H1 (cell line): ENCODE results near the gene CCDC63. TPM values are rescaled to one million over a fixed set of nuclear protein-coding genes. Genes with fewer than 3 reads are reported as not detected.

ENCODE experiments used
- CTCF ChIA-PET: fragments of 300-600 bp; sonication (Branson Sonifier 250); formaldehyde crosslinking; loops from one replicate; lab custom pipeline; 2021; ENCODE audit not compliant: partially characterized antibody; lab: Charles Lee
- POLR2A ChIA-PET: fragments of 300-600 bp; sonication (Branson Sonifier 250); formaldehyde crosslinking; loops from one replicate; lab custom pipeline; 2021; ENCODE audit warnings: inconsistent platforms; ENCODE audit not compliant: partially characterized antibody; lab: Charles Lee
- DNase-seq, 2 experiments: peaks; one replicate each; pipeline versions ENCODE4 v3.0.0 to v3.0.0-alpha.2; 2010 to 2022; ENCODE audit warnings: low spot score in 2 of 2, low read depth in 1 of 2, mixed read lengths in 1 of 2
- FAIRE-seq: peaks from 2 replicates; lab custom pipeline; 2011; peaks lifted over from hg19 to GRCh38; lab: Jason Lieb, UNC
- H2AFZ ChIP-seq: 2 replicates; pipeline ENCODE4 v1.8.1; 2012; ENCODE audit warnings: low read length, inconsistent platforms
- H2AK5ac ChIP-seq: 2 replicates; pipeline ENCODE4 v1.6.1; 2013; ENCODE audit warnings: low read depth, low read length
- H2BK120ac ChIP-seq: replicated peaks from 2 replicates; pipeline ENCODE3; 2013; ENCODE audit warnings: low read depth, low read length, inconsistent platforms
- H2BK12ac ChIP-seq: 2 replicates; pipeline ENCODE4 v1.6.1; 2013; ENCODE audit warnings: low read depth, low read length
- H2BK15ac ChIP-seq: 2 replicates; pipeline ENCODE4 v1.6.1; 2013; ENCODE audit warnings: low read length
- H2BK20ac ChIP-seq: 2 replicates; pipeline ENCODE4 v1.6.1; 2013; ENCODE audit warnings: low read length
- H2BK5ac ChIP-seq: 2 replicates; pipeline ENCODE4 v1.6.1; 2013; ENCODE audit warnings: low read depth, low read length
- H3K14ac ChIP-seq: 2 replicates; pipeline ENCODE4 v1.6.1; 2013; ENCODE audit warnings: inconsistent platforms; ENCODE audit not compliant: insufficient read length
- H3K18ac ChIP-seq: 2 replicates; pipeline ENCODE4 v1.6.1; 2013; ENCODE audit warnings: low read length; ENCODE audit errors: extremely low read depth
- H3K23ac ChIP-seq: 2 replicates; pipeline ENCODE4 v1.6.1; 2013; ENCODE audit warnings: inconsistent platforms; ENCODE audit not compliant: insufficient read length
- H3K23me2 ChIP-seq: 2 replicates; pipeline ENCODE4 v1.6.1; 2013; ENCODE audit warnings: low read depth, low read length
- H3K27ac ChIP-seq: 2 replicates; pipeline ENCODE4 v1.6.1; 2011; ENCODE audit warnings: low read depth, low read length, inconsistent platforms
- H3K27me3 ChIP-seq, 4 experiments: replicated peaks in 1 of 4; 1 replicate in 1 of 4; 2 replicates in 3 of 4; pipeline versions ENCODE4 v1.6.1 to v1.8.1; 2011 to 2013; ENCODE audit warnings: low read length in 3 of 4, mild to moderate bottlenecking in 3 of 4, inconsistent platforms in 2 of 4, mixed read lengths in 2 of 4, moderate library complexity in 1 of 4; ENCODE audit not compliant: control insufficient read depth in 3 of 4, insufficient read depth in 3 of 4; ENCODE audit errors: extremely low read depth in 1 of 4
- H3K36me3 ChIP-seq, 4 experiments: 2 replicates each; pipeline versions ENCODE4 v1.6.1 to v1.8.1; 2011 to 2013; ENCODE audit warnings: mild to moderate bottlenecking in 4 of 4, low read length in 3 of 4, moderate library complexity in 2 of 4, control low read depth in 1 of 4, inconsistent platforms in 1 of 4; ENCODE audit not compliant: insufficient read depth in 4 of 4, control insufficient read depth in 2 of 4
- H3K4ac ChIP-seq: replicated peaks from 2 replicates; pipeline ENCODE3; 2013; ENCODE audit warnings: low read length, low read depth, mixed read lengths, inconsistent platforms; ENCODE audit not compliant: insufficient read length
- H3K4me1 ChIP-seq, 4 experiments: replicated peaks in 1 of 4; 1 replicate in 1 of 4; 2 replicates in 3 of 4; pipeline versions ENCODE4 v1.6.1 to v1.8.1; 2011 to 2013; ENCODE audit warnings: low read length in 3 of 4, inconsistent platforms in 2 of 4, mixed read lengths in 1 of 4; ENCODE audit not compliant: insufficient read depth in 4 of 4, control insufficient read depth in 3 of 4
- H3K4me2 ChIP-seq, 2 experiments: 2 replicates each; pipeline versions ENCODE4 v1.6.1 to v1.8.1; 2011 to 2013; ENCODE audit warnings: low read depth in 2 of 2, low read length in 2 of 2, control low read depth in 1 of 2, inconsistent platforms in 1 of 2, mild to moderate bottlenecking in 1 of 2; ENCODE audit not compliant: insufficient read depth in 1 of 2
- H3K4me3 ChIP-seq, 4 experiments: fragments of 200-600, 300-600 bp in 1 of 4; sonication (generic), shearing (Covaris generic), sonication (Bioruptor Twin) in 1 of 4; 2 replicates each; pipeline versions ENCODE4 v1.5.1 to v1.8.1; 2011 to 2016; ENCODE audit warnings: low read length in 4 of 4, low read depth in 3 of 4, control low read depth in 2 of 4, inconsistent platforms in 2 of 4, mild to moderate bottlenecking in 2 of 4, mixed read lengths in 1 of 4, moderate library complexity in 1 of 4; ENCODE audit not compliant: insufficient read depth in 2 of 4; ENCODE audit errors: extremely low read depth in 1 of 4
- H3K56ac ChIP-seq: replicated peaks from 2 replicates; pipeline ENCODE3; 2013; ENCODE audit warnings: low read depth, mild to moderate bottlenecking, mixed read lengths, low read length, inconsistent platforms; ENCODE audit not compliant: insufficient read length
- H3K79me1 ChIP-seq: 2 replicates; pipeline ENCODE4 v1.6.1; 2013; ENCODE audit warnings: low read depth, low read length, control low read depth
- H3K79me2 ChIP-seq, 2 experiments: 2 replicates each; pipeline versions ENCODE4 v1.6.1 to v1.8.1; 2012 to 2013; ENCODE audit warnings: low read length in 2 of 2, mild to moderate bottlenecking in 2 of 2, inconsistent platforms in 1 of 2; ENCODE audit not compliant: insufficient read depth in 2 of 2, control insufficient read depth in 1 of 2
- H3K9ac ChIP-seq, 4 experiments: replicated peaks in 1 of 4; 1 replicate in 1 of 4; 2 replicates in 3 of 4; pipeline versions ENCODE4 v1.6.1 to v1.8.1; 2011 to 2013; ENCODE audit warnings: low read depth in 3 of 4, low read length in 3 of 4, control low read depth in 2 of 4, mild to moderate bottlenecking in 2 of 4, moderate library complexity in 2 of 4, inconsistent platforms in 1 of 4; ENCODE audit errors: extremely low read depth in 1 of 4
- H3K9me3 ChIP-seq, 2 experiments: 2 replicates each; pipeline versions ENCODE4 v1.6.1 to v1.8.1; 2012 to 2013; ENCODE audit warnings: mild to moderate bottlenecking in 2 of 2, moderate library complexity in 2 of 2, control low read depth in 1 of 2, inconsistent platforms in 1 of 2, low read depth in 1 of 2, low read length in 1 of 2, mixed read lengths in 1 of 2; ENCODE audit not compliant: insufficient read depth in 2 of 2
- H4K20me1 ChIP-seq, 2 experiments: replicated peaks in 1 of 2; 2 replicates each; pipeline versions ENCODE3 to v1.8.1; 2011 to 2013; ENCODE audit warnings: inconsistent platforms in 2 of 2, low read length in 2 of 2, mild to moderate bottlenecking in 1 of 2; ENCODE audit not compliant: insufficient read depth in 2 of 2, control insufficient read depth in 1 of 2
- H4K5ac ChIP-seq: 2 replicates; pipeline ENCODE4 v1.6.1; 2013; ENCODE audit warnings: low read length, low read depth, mixed read lengths, inconsistent platforms; ENCODE audit not compliant: insufficient read length
- H4K8ac ChIP-seq: 2 replicates; pipeline ENCODE4 v1.8.0; 2013; ENCODE audit warnings: mild to moderate bottlenecking, moderate library complexity, low read length, inconsistent platforms; ENCODE audit not compliant: insufficient read depth; ENCODE audit errors: extremely low read depth
- H4K91ac ChIP-seq: replicated peaks from 2 replicates; pipeline ENCODE3; 2013; ENCODE audit warnings: low read length, mixed read lengths, inconsistent platforms; ENCODE audit not compliant: insufficient read length
- ASH2L ChIP-seq: fragments of 200-600, 300-600 bp; sonication (generic); IDR thresholded peaks from one replicate; pipeline ENCODE4 v1.7.1; 2017; ENCODE audit warnings: low read length
- GABPA ChIP-seq: IDR thresholded peaks from 2 replicates; pipeline ENCODE4 v1.6.1; 2011; ENCODE audit warnings: mild to moderate bottlenecking, low read length, moderate library complexity, borderline replicate concordance; ENCODE audit not compliant: insufficient read depth
- GTF2F1 ChIP-seq: IDR thresholded peaks from 2 replicates; pipeline ENCODE4 v1.6.1; 2012; ENCODE audit warnings: low read depth, low read length, improper control_type of control experiment, borderline replicate concordance
- HDAC2 ChIP-seq, 2 experiments: fragments of 300-600 bp in 1 of 2; sonication (generic) in 1 of 2; IDR thresholded peaks; 2 replicates each; pipeline ENCODE4 v1.6.1; 2011 to 2012; ENCODE audit warnings: low read depth in 2 of 2, low read length in 2 of 2, mild to moderate bottlenecking in 2 of 2, moderate library complexity in 2 of 2, borderline replicate concordance in 1 of 2, inconsistent platforms in 1 of 2
- KDM4A ChIP-seq: IDR thresholded peaks from one replicate; pipeline ENCODE4 v1.7.1; 2012; ENCODE audit warnings: low read depth, mild to moderate bottlenecking, moderate library complexity, low read length, inconsistent platforms; ENCODE audit not compliant: severe bottlenecking
- MAX ChIP-seq: IDR thresholded peaks from 2 replicates; pipeline ENCODE4 v1.6.1; 2012; ENCODE audit warnings: inconsistent platforms
- PHF8 ChIP-seq: fragments of 200-600 bp; sonication (generic); conservative IDR thresholded peaks from 2 replicates; pipeline ENCODE4 v1.7.1; 2012; ENCODE audit warnings: low read depth, mild to moderate bottlenecking, inconsistent platforms, low read length, moderate library complexity
- SP1 ChIP-seq: IDR thresholded peaks from 2 replicates; pipeline ENCODE4 v1.6.1; 2011; ENCODE audit warnings: low read depth, low read length
- SRF ChIP-seq: IDR thresholded peaks from 2 replicates; pipeline ENCODE4 v1.6.1; 2011; ENCODE audit warnings: mild to moderate bottlenecking, low read depth, low read length, moderate library complexity
- TBP ChIP-seq: IDR thresholded peaks from 2 replicates; pipeline ENCODE4 v1.6.1; 2011; ENCODE audit warnings: low read depth, low read length, improper control_type of control experiment
- polyA plus RNA-seq, 7 experiments: library from polyadenylated mRNA; depleted of rRNA in 3 of 7; stranded (reverse) in 5 of 7; unstranded in 2 of 7; fragments of >200 nt in 5 of 7; fragments of 200-250 nt in 2 of 7; gene quantifications; 1 replicate in 5 of 7; 2 replicates in 1 of 7; 4 replicates in 1 of 7; pipeline versions ENCODE4 v1.2.1 to v1.2.3, GENCODE V29; 2011 to 2013; ENCODE audit warnings: missing spikeins in 2 of 7, mixed read lengths in 2 of 7
- total RNA-seq: library from RNA; stranded (reverse); fragmentation: NEBNext Ultra II Directional; extraction: Animal tissue kit (Norgen Biotek cat#: 25700); gene quantifications from 2 replicates; pipeline ENCODE4 v1.2.1, GENCODE V29; 2021
- TF ChIP-seq, protein P1 (sequence below): IDR thresholded peaks from 2 replicates; pipeline ENCODE4 v1.6.1; 2012; ENCODE audit warnings: inconsistent platforms

Gene CCDC63
- total and polyA plus RNA-seq, 2 of the 8 experiments (the other 6 are each of a cell fraction or from before 2014, with no cell fraction given): 0.42 to 0.93 TPM

- no peak overlapping the region for H2AK5ac ChIP-seq
- H3K27me3 ChIP-seq: no peaks in the 10 kb centered on the region; a peak in 1 of 7 replicates
- no peak overlapping the region for H2BK5ac ChIP-seq
- H3K9ac ChIP-seq: no peak overlapping the region
- no peak overlapping the region for H3K14ac ChIP-seq
- POLR2A ChIA-PET: no interaction called here
- no peak overlapping the region for H4K5ac ChIP-seq
- H3K79me1 ChIP-seq: no peaks in the 10 kb centered on the region
- no peak overlapping the region for H3K56ac ChIP-seq
- CTCF ChIA-PET: interaction anchor here (0.7 to 1.2 kb wide), 4 partner anchors 45 to 537 kb away, joined by 3 to 4 read pairs (median 3); partner anchors contain the start of gene CCDC63
- H2BK15ac ChIP-seq: no peak overlapping the region
- no peaks in the 10 kb centered on the region for H3K79me2 ChIP-seq
- H3K23ac ChIP-seq: no peak overlapping the region
- H3K23me2 ChIP-seq: no peaks in the 10 kb centered on the region
- H3K9me3 ChIP-seq: peaks cover 6 to 11% of the 10 kb centered on the region in 2 experiments; a peak in 1 of 4 replicates
- no peak overlapping the region for H3K4ac ChIP-seq
- H4K91ac ChIP-seq: no peak overlapping the region
- no peak for TF ChIP-seq KDM4A
- no peak for TF ChIP-seq SP1
- TF ChIP-seq HDAC2 (IDR thresholded peaks at IDR 0.05; ENCODE audit: borderline replicate concordance in 1 of 2, low read depth in 2 of 2, low read length in 2 of 2): no peak
- no peak for TF ChIP-seq PHF8
- TF ChIP-seq, protein P1, sequence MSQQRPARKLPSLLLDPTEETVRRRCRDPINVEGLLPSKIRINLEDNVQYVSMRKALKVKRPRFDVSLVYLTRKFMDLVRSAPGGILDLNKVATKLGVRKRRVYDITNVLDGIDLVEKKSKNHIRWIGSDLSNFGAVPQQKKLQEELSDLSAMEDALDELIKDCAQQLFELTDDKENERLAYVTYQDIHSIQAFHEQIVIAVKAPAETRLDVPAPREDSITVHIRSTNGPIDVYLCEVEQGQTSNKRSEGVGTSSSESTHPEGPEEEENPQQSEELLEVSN: no peak
- no peak for TF ChIP-seq ASH2L
- TF ChIP-seq GTF2F1: no peak
- TF ChIP-seq GABPA: no peak
- TF ChIP-seq TBP: no peak
- no peak for TF ChIP-seq MAX
- TF ChIP-seq SRF: no peak
- no peak overlapping the region for H3K4me3 ChIP-seq
- no peak for DNase-seq
- no peaks in the 10 kb centered on the region; a peak in 1 of 7 replicates for H3K4me1 ChIP-seq
- no peak overlapping the region for H3K18ac ChIP-seq
- H4K20me1 ChIP-seq: no peaks in the 10 kb centered on the region
- H3K27ac ChIP-seq: no peak overlapping the region
- no peak for FAIRE-seq
- H4K8ac ChIP-seq: no peak overlapping the region
- H2BK12ac ChIP-seq: no peak overlapping the region
- H2AFZ ChIP-seq: no peak overlapping the region
- H2BK120ac ChIP-seq: no peak overlapping the region
- no peaks in the 10 kb centered on the region for H3K36me3 ChIP-seq
- no peak overlapping the region for H3K4me2 ChIP-seq
- H2BK20ac ChIP-seq: no peak overlapping the region
Measured at GRCh38 chr12:110802489-110802888, 44.3 kb upstream of the CCDC63 start.
